HG03378 (cell line): ENCODE results near the gene PPP3CA.
"Not testable (repeated sequence)": the region's sequence is repeated elsewhere in the genome, so short reads cannot be mapped to it uniquely, and the experiment has no call there.

Source experiments
- ATAC-seq: cut with Tn5 transposase; IDR thresholded peaks from one replicate; pipeline ENCODE4 v1.9.1; 2021; ENCODE audit warnings: mild to moderate bottlenecking, moderate library complexity; ENCODE audit not compliant: unreplicated experiment

The PPP3CA gene

GRCh38 chr4:101022151-101023024 is 324.9 kb downstream of the PPP3CA start:
- no peak for ATAC-seq

GRCh38 chr4:101020956-101021355 is 326.4 kb downstream of the PPP3CA start:
- peak; percentile 74 for ATAC-seq

- peak; percentile 66 for ATAC-seq
These were observed 327.4 kb downstream of the PPP3CA start for GRCh38 chr4:101019941-101020401.

DNA sequence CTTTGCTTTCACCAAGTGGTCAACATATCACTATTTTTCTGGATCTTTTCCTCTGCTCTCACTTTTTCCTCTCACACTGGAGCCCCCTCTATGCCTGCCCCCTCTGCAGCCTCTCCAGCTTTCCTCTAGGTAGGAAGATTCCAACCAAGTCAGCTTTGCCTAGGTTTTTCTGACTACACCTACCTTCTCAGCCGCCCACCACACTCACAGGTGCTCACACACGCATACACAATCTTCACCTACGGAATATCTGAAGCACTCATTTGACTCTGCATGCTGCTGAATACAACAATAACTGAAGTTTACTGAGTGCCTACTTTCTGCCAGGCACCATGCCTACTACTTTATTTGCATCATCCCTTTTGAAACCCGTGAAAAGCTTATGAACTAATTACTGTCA is 328.0 kb downstream of the PPP3CA start:
- ATAC-seq: no peak

- ATAC-seq: peak; percentile 59
These were observed 328.5 kb downstream of the PPP3CA start for GRCh38 chr4:101018836-101019235.

DNA sequence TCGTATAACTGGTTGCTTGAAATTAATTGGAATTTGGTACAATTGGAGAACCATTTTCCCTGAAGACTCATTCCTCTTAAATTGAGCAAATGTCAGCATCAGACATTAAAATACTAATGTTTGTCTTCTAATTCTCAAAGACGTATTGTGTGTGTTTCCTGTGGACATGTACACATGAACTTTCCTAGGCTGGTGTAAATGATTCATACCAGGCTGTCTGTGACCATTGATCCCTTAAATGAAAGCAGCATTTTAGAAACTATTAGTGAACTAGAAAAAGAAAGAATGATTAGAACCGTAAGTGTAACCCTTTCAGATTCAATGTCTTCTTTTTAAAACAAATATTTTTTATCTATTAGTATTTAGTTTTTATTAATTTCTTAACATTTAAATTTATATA is 332.9 kb downstream of the PPP3CA start:
- ATAC-seq: peak; percentile 63

DNA sequence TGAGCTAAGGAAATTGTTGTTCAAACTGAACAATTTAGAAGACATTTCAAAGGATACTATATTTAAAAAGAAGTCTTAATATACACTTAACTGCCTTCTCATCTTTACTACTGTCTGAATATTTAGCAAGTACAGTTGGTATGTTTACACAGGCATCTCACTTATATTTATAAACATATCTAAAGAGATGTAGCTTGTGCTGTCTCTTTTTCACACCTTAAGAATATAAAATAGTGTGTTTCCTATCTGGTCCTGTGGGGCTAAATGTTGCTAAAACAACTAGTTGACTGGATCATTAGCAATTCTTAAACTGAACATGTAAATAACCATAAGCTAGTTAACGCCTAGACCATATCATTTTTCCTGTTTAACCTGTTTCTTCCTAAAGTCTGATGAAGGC is 336.3 kb downstream of the PPP3CA start:
- ATAC-seq: no peak

- ATAC-seq: peak; percentile 47
These were observed 337.9 kb downstream of the PPP3CA start for GRCh38 chr4:101009471-101009870.

- ATAC-seq: no peak
These were observed 338.8 kb downstream of the PPP3CA start for GRCh38 chr4:101008503-101008902.

GRCh38 chr4:101005659-101006058 is 341.7 kb downstream of the PPP3CA start:
- no peak for ATAC-seq

DNA sequence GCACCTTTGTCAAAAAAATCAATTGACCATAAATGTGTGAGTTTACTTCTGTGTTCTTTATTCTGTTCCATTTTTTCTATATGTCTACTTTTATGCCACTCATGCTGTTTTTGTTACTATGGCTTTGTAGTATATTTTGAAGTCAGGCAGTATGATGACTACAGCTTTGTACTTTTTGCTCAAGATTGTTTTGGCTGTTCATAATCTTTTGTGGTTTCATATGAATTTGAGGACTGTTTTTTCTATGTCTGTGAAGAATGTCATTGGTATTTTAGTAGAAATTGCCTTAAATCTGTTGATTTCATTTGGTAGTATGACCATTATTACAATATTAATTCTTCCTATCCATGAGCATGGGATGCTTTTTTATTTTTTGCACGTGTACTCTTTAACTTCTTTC is 346.8 kb downstream of the PPP3CA start:
- ATAC-seq: no peak

GRCh38 chr4:100995671-100996070 is 351.7 kb downstream of the PPP3CA start:
- no peak for ATAC-seq

DNA sequence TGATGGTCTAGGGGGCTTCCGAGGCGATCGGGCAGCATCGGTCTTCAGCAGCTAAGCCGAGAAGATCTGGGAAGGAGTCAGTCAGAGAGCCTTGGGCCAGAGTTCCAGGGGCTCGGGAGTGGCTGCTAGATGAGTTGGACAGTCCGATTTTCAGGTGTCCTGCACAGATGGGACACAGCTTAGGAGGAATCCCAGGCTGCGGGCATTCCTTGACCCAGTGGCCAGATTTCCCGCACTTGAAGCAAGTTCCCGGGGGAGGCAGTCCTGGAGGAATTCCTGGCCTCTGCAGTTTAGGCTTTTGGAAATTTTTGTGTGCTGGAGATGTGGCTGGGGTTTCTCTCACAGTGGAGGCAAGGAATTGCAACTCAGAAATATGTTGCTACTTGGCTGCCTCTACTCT is 352.3 kb downstream of the PPP3CA start:
- not testable (repeated sequence) for ATAC-seq

DNA sequence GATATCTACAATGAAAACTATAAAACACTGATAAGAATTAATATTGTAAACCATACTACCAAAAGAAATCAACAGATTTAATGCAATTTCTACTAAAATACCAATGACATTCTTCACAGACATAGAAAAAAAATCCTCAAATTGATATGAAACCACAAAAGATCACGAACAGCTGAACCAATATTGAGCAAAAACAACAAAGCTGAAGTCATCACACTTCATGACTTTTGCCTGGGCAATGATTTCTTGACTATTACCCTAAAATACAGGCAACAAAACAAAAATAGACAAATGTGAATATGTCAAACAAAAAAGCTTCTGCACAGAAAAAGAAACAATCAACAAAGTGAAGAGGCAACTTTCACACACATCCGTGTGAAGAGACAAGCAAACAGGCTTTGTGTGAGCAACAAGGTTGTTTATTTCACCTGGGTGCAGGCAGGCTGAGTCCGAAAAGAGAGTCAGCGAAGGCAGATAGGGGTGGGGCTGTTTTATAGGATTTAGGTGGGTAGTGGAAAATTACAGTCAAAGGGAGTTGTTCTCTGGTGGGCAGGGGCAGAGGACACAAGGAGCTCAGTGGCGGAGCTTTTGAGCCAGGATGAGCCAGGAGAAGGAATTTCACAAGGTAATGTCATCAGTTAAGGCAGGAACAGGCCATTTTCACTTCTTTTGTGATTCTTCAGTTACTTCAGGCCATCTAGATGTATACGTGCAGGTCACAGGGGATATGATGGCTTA is 355.8 kb downstream of the PPP3CA start:
- not testable (repeated sequence) for ATAC-seq

DNA sequence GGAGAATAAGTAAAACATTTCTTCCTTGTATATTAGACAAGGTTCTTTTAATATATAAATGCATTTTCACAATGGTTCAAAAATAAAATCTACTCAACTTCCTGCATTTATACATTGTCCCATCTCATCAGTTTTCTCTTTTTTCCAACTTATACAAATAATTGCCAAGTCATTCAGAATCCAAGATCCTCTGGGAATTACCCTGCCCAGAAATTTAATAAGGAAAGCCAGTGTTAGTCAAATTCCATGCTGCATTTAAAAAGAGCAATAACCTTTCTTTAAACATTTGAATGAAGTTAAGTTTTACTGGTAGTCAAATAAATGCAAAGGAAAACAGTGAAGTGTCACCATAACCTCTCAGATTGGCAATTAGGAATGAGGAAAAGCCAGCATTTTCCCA is 357.9 kb downstream of the PPP3CA start:
- ATAC-seq: no peak

DNA sequence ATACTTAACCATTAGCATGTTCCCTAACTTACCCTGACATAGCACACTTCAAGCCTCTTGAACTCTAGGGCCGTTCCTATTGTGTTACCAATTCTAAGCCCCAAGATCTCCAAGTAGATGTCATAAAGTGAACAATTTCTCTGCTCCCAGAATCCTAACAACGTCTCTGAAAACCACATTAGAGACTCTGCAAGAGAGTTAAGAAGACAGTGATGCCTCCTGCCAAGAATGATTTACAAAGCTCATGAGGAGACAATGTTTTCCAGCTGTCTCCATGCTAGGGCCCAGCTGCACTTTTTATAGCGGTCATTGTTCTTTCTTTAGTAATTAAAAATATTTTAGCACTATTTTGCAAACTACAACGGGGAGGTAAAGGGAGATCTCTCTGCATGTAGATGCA is 358.4 kb downstream of the PPP3CA start:
- no peak for ATAC-seq

DNA sequence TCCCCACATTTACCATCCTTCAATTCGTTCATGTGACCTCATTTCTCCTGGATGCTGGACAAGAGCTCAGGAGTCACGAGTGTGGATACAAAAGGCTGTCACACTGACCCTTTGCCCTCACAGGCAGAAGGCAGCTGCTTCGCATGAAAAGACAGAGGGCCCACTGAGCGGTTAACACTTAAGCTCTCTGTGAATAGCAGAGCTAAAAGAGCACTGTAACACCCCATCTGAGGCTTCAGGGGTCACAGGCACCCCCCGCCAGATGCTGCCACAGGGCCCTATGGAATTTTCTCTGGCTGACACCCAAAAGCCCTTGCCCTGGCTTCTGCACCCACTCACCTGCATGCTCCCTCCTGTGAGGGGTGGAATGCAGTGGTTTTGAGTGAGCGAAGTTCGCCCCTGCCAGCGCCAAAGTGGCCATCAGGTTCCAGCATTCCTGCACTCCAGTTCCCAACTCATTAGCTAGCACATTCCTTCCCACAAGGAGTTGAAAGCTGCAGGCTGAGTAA is 360.9 kb downstream of the PPP3CA start:
- ATAC-seq: no peak

- no peak for ATAC-seq
These were observed 361.8 kb downstream of the PPP3CA start for GRCh38 chr4:100985576-100985975.

- no peak for ATAC-seq
These were observed 362.4 kb downstream of the PPP3CA start for GRCh38 chr4:100984901-100985300.

GRCh38 chr4:100983426-100983825 is 363.9 kb downstream of the PPP3CA start:
- ATAC-seq: no peak

- no peak for ATAC-seq
These were observed 365.0 kb downstream of the PPP3CA start for GRCh38 chr4:100982345-100982744.
